GM12874 (cell line): Measurements from ENCODE around the gene MYH7.

Experiments
- TF ChIP-seq, protein P1 (sequence below): IDR thresholded peaks from 2 replicates; pipeline ENCODE4 v1.5.1; 2011; ENCODE audit warnings: low read depth, mild to moderate bottlenecking, control low read depth, low read length, moderate library complexity; ENCODE audit not compliant: insufficient read depth

The MYH7 gene

DNA sequence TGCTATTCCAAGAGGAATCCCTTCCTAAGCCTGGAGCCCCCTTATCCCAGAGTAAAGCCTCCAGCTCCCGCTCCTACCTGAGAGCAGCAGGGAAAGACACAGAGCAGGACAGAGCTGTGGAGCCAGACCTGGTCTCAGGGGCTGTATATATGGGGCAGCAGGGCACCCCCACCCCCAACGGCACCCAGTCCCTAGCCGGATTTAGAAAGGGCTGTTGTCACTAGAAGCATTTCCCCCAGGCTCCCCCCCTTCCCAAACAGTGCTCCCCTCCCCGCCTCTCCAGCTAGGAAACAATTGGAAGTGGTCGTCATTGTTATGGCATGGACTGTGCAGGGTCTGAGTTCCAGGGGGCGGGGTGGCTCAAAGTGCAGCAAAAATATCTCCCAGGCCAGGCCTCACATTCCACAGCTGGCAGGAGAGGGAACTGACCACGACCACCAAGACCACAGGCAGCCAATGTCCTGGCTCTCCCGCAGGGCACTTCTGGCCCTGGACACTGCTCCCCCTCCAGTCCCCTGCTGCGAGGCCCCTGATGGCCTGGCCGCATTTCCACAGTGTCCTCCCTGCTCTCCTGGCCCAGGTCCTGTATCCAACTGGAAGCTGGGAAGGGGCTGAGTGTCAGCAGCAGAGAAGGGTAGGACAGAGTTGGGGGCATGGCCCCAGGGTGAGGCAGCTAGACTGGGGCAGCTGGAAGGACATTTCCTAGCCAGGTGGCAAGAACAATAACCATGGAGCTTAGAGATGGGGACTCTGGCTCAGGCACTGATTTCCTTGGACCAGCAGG lies at the start of gene MYH7:
MYH7 (minus strand) TSS at position 118 of the 784 bp plus-strand sequence. CDS start 1,928 bp downstream, outside the sequence.
- TF ChIP-seq, protein P1, sequence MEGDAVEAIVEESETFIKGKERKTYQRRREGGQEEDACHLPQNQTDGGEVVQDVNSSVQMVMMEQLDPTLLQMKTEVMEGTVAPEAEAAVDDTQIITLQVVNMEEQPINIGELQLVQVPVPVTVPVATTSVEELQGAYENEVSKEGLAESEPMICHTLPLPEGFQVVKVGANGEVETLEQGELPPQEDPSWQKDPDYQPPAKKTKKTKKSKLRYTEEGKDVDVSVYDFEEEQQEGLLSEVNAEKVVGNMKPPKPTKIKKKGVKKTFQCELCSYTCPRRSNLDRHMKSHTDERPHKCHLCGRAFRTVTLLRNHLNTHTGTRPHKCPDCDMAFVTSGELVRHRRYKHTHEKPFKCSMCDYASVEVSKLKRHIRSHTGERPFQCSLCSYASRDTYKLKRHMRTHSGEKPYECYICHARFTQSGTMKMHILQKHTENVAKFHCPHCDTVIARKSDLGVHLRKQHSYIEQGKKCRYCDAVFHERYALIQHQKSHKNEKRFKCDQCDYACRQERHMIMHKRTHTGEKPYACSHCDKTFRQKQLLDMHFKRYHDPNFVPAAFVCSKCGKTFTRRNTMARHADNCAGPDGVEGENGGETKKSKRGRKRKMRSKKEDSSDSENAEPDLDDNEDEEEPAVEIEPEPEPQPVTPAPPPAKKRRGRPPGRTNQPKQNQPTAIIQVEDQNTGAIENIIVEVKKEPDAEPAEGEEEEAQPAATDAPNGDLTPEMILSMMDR: no peak

DNA sequence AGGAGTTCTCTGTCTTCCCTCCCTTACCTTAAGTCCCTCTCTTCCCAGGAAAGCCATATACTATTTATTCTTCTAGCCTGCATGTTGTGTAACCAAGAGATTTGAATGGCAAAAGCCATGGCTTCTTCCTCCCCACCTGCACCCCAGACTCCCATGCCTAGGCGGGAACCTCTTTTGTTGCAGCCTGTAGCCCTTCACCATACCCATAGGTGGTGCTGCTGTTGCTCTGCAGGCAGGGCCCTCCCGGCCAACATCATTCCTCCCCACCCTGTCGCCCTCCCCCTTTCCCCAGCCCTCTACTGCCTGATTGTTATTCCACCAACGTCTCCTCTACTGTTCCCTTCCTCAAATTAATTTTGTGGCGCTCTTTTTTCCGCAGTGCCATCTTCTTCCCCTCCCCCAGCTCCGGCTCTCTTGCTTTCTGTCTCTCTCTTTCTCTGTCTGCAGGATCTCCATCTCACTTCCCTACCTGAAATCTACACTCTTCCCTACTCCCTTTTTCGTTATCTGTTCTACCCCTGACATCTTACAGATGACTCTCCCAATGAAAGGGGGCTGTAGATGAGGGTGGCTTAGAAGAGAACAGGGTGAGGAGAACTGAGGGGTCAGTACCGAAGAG lies 47.9 kb upstream of the MYH7 start:
- TF ChIP-seq, protein P1: peak; percentile 61

DNA sequence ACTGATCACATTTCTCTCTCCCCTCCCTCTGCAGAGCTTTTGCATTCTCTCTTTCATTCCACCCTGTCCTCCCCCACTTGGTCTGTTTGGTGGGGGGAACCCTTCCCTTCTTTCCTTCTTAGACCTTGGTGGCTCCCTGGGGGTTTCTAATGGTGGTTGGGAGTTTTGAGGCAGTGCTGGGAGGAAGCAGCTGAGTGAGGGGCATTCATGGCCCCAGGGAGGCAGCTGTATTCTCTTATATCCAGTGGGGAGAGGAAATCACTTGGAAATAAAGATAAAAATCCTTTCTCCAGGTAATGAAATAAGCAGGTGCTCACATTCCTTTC lies 47.3 kb upstream of the MYH7 start:
- TF ChIP-seq, protein P1: no peak

DNA sequence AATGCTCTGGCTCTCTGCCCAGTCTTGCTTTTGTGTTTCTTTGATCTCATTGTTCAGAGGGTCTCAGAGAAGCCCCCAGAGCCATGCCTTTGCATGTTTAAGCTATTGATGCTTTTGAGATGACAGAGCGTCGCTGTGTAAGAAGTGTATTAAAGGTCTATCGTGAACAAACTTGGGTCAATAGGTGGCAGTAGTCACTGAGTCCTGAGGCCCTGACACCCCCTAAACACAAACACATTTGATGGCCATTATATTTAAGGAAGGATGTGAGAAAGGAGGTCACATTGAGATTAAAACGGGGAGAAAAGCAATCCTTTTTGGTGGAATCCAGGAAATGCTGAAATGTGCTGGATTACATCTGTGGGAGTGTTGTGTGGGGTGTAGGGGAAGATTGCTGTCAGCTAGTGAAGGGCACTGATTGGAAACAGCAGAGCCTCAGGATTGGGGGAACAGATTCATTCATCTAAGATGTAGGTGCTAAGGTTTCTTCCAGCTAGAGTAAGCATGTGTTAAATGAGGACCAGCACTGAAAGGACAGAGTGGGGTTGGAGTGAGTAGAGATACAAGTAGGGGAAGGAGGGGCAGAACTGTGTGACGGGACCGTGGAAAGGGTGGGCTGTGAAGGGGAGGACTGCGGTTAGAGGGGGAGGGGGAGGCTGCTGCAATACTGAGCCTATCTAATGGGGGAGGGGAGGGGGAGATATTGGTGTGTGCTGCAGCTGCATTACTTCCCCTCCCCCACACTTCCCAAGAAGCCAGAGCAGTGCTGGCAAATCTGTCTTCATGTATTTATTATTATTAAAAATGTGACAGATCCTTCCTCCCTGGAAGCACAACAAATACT lies 46.7 kb upstream of the MYH7 start:
- TF ChIP-seq, protein P1: no peak

DNA sequence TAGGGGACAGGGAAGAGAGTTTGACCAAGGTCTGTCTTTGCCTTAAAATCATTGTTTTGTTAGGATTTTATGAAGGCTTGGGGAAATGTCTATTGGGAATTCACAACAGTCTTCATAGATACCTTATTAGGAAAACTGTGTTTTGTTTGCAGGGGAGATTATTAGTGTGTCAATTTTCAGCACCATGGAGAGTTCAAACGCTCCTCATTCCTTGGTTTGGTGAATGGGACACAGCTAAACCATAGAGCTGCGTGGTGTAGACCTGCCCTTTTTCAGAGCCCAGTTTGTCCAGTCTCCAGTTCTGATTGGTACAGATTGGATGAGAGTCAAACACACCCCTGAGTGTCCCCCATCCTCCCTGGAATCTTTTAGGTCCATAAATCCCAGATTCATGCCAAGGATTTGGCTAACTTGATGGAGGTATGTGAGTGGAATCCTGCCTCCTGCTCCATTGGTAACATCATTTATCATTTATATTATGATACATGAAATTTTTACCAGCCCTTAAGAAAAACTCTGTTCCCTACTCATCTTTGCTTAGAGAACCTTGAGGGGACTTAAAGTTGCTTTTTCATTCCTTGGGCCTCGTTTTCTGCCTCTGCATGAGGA lies 46.0 kb upstream of the MYH7 start:
- TF ChIP-seq, protein P1: no peak

DNA sequence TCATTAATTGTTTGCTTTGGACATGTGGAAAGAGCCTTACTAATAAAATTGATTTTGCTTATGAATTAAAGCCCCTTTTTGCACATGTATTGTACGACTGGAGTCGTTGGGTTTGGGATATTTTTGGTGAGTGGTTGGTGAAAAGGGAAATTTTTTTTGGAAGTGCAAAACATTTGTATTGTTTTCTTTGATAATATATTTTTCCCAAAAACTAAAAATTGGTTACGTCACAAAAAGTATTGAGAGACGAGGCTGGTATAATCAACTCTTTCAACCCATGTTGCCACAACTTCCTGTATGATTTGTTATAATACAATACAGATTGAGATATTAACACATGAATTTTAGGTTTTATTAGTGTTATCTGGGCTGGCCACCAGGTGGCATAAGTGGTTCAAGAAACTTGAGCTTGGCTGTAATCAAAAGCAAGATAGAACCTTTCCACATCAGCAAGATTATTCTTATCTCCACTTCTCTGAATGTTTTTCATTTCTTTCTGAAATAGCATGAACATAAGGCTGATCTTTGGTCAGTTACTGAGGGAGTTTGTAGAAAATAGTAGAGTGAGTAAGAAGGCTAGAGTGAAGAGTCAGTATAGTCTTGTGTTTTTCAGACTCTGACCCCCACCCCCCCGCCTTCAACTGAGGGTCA lies 42.8 kb upstream of the MYH7 start:
- TF ChIP-seq, protein P1: peak; percentile 47; the same call in 1 of the 2 replicates

DNA sequence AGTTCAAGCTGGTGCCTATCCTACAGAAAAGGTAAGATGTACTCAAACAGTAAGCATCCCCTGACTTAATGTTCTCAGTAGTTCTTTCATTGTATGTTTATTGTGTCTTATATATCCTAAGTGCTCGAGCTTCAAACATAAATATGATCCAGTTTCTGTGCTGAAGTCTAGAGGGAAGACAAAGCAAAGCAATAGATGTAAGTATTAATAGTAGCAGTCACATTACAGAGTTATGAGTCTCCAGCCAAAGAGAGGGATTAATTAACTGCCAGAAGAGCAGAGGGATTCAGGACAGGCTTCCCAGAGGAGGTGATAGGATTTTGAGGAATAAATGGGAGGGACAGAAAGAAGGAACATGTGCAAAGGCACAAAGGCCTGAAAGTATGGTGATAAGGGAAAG lies 35.5 kb upstream of the MYH7 start:
- TF ChIP-seq, protein P1: no peak
